ENCODE data around the gene PGAP3.

DNA sequence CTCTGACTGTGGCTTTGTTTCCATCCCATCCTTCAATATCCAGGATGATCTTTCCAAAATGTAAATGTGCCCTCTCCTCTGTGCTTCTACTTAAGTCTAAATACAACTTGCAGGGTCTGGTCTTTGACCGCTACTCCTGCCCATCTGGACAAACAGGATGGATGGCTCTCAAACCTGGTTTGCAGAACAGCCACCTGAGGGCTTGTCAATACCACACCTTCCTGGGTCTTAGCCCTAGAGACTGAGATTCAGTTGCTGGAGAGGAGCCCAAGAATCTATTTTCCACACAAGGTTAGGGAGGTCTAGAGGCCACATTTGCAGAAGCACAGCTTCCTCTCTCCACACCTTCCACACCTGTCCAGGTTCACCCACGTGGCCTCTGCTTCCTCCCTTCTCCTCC is 48.0 kb upstream of the PGAP3 start:
- TF ChIP-seq, protein P1, sequence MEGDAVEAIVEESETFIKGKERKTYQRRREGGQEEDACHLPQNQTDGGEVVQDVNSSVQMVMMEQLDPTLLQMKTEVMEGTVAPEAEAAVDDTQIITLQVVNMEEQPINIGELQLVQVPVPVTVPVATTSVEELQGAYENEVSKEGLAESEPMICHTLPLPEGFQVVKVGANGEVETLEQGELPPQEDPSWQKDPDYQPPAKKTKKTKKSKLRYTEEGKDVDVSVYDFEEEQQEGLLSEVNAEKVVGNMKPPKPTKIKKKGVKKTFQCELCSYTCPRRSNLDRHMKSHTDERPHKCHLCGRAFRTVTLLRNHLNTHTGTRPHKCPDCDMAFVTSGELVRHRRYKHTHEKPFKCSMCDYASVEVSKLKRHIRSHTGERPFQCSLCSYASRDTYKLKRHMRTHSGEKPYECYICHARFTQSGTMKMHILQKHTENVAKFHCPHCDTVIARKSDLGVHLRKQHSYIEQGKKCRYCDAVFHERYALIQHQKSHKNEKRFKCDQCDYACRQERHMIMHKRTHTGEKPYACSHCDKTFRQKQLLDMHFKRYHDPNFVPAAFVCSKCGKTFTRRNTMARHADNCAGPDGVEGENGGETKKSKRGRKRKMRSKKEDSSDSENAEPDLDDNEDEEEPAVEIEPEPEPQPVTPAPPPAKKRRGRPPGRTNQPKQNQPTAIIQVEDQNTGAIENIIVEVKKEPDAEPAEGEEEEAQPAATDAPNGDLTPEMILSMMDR (IDR thresholded peaks at IDR 0.05), result no peak
- TF ChIP-seq POLR2AphosphoS5 (IDR thresholded peaks at IDR 0.05) (no peak), POLR2A (IDR thresholded peaks at IDR 0.05) (no peak)

All from transverse colon (tissue), 4 donors.